Peyer's patch (tissue), 4 donors: Measurements from ENCODE around the gene GMPPA.

Source experiments
- POLR2A ChIP-seq, 2 donors: fragments of 450-650 bp; IDR thresholded peaks; one replicate each; pipeline ENCODE4 v1.5.1; 2017; ENCODE audit warnings: antibody characterized with exemption in 2 of 2, mild to moderate bottlenecking in 2 of 2, moderate library complexity in 2 of 2
- TF ChIP-seq, protein P1 (sequence below), 6 experiments: fragments of 450-650 bp in 4 of 6; fragments of 200-600 bp in 2 of 6; sonication (generic) in 1 of 6; IDR thresholded peaks; one replicate each; pipeline ENCODE4 v1.5.1; 2017 to 2019; ENCODE audit warnings: antibody characterized with exemption in 6 of 6, mild to moderate bottlenecking in 3 of 6, moderate library complexity in 1 of 6

DNA sequence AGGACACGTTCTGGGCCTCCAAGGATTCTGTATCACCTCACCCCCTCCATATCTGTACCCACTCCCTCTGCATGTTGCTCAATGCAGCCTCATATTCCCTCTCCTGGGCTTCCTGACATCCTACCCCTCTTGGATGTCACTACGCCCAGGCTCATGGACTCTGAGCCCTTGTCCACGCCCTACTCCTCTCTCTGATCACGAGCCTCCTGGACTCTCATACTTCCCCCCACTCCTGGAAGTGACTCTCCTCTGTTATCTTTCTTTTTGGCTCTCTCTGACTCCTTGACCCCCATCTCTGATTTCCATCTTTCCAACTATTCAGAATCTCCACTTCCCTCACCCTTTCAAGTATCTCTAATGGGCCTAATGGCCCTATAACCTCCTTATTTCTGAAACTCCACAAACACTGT lies 47.3 kb downstream of the GMPPA start:
- TF ChIP-seq POLR2A (IDR thresholded peaks at IDR 0.05), result peak in 1 of 2 donors; percentile 46
- TF ChIP-seq, protein P1, sequence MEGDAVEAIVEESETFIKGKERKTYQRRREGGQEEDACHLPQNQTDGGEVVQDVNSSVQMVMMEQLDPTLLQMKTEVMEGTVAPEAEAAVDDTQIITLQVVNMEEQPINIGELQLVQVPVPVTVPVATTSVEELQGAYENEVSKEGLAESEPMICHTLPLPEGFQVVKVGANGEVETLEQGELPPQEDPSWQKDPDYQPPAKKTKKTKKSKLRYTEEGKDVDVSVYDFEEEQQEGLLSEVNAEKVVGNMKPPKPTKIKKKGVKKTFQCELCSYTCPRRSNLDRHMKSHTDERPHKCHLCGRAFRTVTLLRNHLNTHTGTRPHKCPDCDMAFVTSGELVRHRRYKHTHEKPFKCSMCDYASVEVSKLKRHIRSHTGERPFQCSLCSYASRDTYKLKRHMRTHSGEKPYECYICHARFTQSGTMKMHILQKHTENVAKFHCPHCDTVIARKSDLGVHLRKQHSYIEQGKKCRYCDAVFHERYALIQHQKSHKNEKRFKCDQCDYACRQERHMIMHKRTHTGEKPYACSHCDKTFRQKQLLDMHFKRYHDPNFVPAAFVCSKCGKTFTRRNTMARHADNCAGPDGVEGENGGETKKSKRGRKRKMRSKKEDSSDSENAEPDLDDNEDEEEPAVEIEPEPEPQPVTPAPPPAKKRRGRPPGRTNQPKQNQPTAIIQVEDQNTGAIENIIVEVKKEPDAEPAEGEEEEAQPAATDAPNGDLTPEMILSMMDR (IDR thresholded peaks at IDR 0.05), result no peak
